GM10266 (cell line): ENCODE data around the gene NAGLU.

Source experiments
- DNase-seq: peaks from one replicate; pipeline ENCODE4 v3.0.0; 2012; ENCODE audit errors: extremely low spot score
- CTCF ChIP-seq: IDR thresholded peaks from 2 replicates; pipeline ENCODE4 v1.5.1; 2012; ENCODE audit warnings: mild to moderate bottlenecking, low read depth; ENCODE audit not compliant: control insufficient read depth, insufficient read depth; ENCODE audit errors: missing control alignments

The NAGLU gene

GRCh38 chr17:42563143-42563509 is 27.1 kb downstream of the NAGLU start:
- no peak for TF ChIP-seq CTCF
- DNase-seq = no peak

GRCh38 chr17:42563543-42563942 is 27.5 kb downstream of the NAGLU start:
- DNase-seq = no peak
- no peak for TF ChIP-seq CTCF

GRCh38 chr17:42563950-42564349 is 27.9 kb downstream of the NAGLU start:
- TF ChIP-seq CTCF = no peak
- DNase-seq = no peak

- TF ChIP-seq CTCF = no peak
These were observed 28.9 kb downstream of the NAGLU start for GRCh38 chr17:42564815-42565522.

GRCh38 chr17:42565523-42566214 is 29.6 kb downstream of the NAGLU start:
- DNase-seq = no peak
- no peak for TF ChIP-seq CTCF

More at GRCh38 chr17:42564815-42565522, 28.9 kb downstream of the NAGLU start:
- DNase-seq = no peak

- DNase-seq = no peak
- no peak for TF ChIP-seq CTCF
These were observed 30.3 kb downstream of the NAGLU start for GRCh38 chr17:42566215-42566882.
